ENCODE measurements around the gene ACCS.

Gene ACCS

GRCh38 chr11:44071157-44071556 lies 5.1 kb downstream of the ACCS start:
- H3K4me3 ChIP-seq (replicated peaks; ENCODE audit: low read depth, low read length): no peak overlapping the region
- TF ChIP-seq CTCF (IDR thresholded peaks at IDR 0.05; ENCODE audit: low read depth, low read length, missing control alignments): no peak
- DNase-seq (ENCODE audit: extremely low read depth, low read depth): no peak

- no peak for TF ChIP-seq CTCF (IDR thresholded peaks at IDR 0.05; ENCODE audit: low read depth, low read length, missing control alignments)
- no peak overlapping the region for H3K4me3 ChIP-seq (replicated peaks; ENCODE audit: low read depth, low read length)
- DNase-seq (ENCODE audit: extremely low read depth, low read depth): no peak
Measured at GRCh38 chr11:44072757-44073658, 6.9 kb downstream of the ACCS start.

- TF ChIP-seq CTCF (IDR thresholded peaks at IDR 0.05; ENCODE audit: low read depth, low read length, missing control alignments): no peak
- DNase-seq (ENCODE audit: extremely low read depth, low read depth): no peak
- no peak overlapping the region for H3K4me3 ChIP-seq (replicated peaks; ENCODE audit: low read depth, low read length)
Measured at GRCh38 chr11:44078794-44079193, 12.7 kb downstream of the ACCS start.

GRCh38 chr11:44079376-44079775 lies 13.3 kb downstream of the ACCS start:
- H3K4me3 ChIP-seq (replicated peaks; ENCODE audit: low read depth, low read length): no peak overlapping the region
- DNase-seq (ENCODE audit: extremely low read depth, low read depth): no peak
- TF ChIP-seq CTCF (IDR thresholded peaks at IDR 0.05; ENCODE audit: low read depth, low read length, missing control alignments): no peak

- no peak overlapping the region for H3K4me3 ChIP-seq (replicated peaks; ENCODE audit: low read depth, low read length)
- no peak for TF ChIP-seq CTCF (IDR thresholded peaks at IDR 0.05; ENCODE audit: low read depth, low read length, missing control alignments)
- no peak for DNase-seq (ENCODE audit: extremely low read depth, low read depth)
Measured at GRCh38 chr11:44080951-44081350, 14.9 kb downstream of the ACCS start.

- no peak for TF ChIP-seq CTCF (IDR thresholded peaks at IDR 0.05; ENCODE audit: low read depth, low read length, missing control alignments)
- H3K4me3 ChIP-seq (replicated peaks; ENCODE audit: low read depth, low read length): no peak overlapping the region
- DNase-seq (ENCODE audit: extremely low read depth, low read depth): no peak
Measured at GRCh38 chr11:44082645-44083044, 16.6 kb downstream of the ACCS start.
